HG02610 (cell line): ENCODE results near the gene OR9K2.
"Not testable (repeated sequence)": the region's sequence is repeated elsewhere in the genome, so short reads cannot be mapped to it uniquely, and the experiment has no call there.

ENCODE experiments used
- ATAC-seq: cut with Tn5 transposase; IDR thresholded peaks from one replicate; pipeline ENCODE4 v1.9.1; 2021; ENCODE audit warnings: mild to moderate bottlenecking, moderate library complexity; ENCODE audit not compliant: unreplicated experiment

Gene OR9K2, protein sequence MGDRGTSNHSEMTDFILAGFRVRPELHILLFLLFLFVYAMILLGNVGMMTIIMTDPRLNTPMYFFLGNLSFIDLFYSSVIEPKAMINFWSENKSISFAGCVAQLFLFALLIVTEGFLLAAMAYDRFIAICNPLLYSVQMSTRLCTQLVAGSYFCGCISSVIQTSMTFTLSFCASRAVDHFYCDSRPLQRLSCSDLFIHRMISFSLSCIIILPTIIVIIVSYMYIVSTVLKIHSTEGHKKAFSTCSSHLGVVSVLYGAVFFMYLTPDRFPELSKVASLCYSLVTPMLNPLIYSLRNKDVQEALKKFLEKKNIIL

DNA sequence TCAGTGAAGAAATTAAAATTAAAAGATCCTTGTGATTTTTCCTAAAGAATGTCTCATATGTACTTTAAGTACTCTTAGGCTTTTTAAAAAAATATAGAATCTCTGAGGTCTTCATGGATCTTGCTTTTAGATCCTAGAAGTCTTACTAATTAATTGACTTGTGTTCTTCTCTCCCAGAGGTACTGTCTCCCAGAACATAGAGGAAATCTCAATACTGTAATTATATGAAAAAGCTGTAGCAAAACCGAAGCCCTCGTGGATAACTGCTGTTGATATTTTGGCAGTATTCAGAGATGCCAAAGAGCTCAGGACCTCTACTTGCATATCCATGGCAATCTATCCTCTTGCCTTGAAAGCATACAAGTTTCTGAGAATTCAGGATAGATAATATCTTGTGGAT is at the start of gene OR9K2:
Gene OR9K2 (plus strand): TSS at position 301 of the 400 bp plus-strand sequence. CDS start 3,429 bp downstream, outside the sequence.
- no peak for ATAC-seq

DNA sequence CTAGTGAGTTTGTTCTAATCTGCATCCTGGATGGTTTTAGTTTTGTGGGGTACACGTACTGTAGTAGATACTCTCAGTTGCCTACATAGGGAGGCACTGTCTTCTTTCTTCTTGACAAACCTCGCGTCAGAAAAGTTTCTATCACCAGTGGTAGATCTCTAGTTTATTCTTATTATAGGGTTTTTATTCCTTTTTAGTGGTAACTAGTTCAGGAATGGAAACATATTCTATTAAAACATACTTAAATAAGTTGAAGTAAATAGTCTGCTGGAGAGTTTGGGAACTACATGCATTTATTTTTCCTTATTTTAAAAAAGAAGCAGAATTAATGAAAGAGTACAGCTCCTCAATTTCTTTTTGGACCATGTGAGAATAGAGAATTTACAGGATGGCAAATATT is 33.6 kb upstream of the OR9K2 start:
- no peak for ATAC-seq

DNA sequence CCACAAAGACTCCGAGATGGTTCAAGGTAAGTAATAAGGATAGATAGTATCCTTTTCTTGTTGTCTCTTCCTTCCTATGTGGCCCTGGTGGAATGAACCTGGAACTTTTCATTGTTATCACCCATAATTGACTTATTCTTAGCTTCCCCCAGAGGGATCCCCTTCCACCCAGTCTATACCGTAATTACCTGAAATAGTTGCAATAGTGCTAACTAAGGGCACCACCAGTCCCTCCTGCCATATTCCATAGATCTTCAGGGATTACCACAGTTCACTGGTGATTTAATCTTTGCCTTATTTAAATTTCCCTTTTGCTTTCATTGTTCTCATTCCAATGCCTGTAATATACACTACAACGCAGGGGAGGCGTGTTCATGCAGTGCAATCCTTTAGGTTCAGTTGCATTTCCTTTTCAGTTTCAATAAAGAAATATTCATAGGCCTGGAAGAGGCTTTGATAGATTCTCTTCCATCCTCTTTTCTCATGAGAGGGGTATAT is 13.8 kb upstream of the OR9K2 start:
- ATAC-seq, result no peak

DNA sequence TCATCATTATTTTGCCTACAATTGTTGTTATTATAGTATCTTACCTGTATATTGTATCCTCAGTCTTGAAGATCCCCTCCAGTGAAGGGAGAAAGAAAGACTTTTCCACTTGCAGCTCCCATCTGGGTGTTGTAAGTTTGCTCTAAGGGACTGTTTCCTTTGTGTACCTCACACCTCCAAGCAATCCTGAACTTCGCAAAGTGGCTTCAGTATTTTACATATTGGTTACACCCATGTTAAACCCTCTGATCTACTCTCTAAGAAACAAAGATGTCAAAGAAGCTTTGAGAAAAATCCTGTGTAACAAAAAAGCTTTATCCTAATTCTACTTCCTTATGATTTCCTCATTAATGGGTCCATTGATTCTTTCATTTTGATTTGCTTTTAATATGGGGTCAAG is 10.1 kb upstream of the OR9K2 start:
- ATAC-seq, result no peak

DNA sequence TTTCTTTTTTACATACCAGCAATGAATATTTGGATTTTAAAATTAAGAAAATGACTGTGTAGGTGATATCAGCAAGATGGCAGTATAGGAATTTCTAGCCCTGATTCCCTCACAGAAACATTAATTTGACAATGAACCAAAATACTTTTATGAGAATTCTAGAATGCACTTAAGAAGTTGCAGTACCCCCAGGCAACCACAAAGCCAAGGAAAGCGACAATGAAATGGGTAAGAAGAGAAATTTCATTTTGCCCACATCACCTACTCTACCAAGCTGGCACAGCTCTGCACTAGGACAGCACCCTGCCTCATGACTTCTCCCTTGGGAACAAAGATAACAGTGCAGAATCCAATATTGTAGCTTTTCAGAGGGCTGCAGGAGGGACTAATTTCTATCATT is 6.6 kb downstream of the OR9K2 start:
- no peak for ATAC-seq

DNA sequence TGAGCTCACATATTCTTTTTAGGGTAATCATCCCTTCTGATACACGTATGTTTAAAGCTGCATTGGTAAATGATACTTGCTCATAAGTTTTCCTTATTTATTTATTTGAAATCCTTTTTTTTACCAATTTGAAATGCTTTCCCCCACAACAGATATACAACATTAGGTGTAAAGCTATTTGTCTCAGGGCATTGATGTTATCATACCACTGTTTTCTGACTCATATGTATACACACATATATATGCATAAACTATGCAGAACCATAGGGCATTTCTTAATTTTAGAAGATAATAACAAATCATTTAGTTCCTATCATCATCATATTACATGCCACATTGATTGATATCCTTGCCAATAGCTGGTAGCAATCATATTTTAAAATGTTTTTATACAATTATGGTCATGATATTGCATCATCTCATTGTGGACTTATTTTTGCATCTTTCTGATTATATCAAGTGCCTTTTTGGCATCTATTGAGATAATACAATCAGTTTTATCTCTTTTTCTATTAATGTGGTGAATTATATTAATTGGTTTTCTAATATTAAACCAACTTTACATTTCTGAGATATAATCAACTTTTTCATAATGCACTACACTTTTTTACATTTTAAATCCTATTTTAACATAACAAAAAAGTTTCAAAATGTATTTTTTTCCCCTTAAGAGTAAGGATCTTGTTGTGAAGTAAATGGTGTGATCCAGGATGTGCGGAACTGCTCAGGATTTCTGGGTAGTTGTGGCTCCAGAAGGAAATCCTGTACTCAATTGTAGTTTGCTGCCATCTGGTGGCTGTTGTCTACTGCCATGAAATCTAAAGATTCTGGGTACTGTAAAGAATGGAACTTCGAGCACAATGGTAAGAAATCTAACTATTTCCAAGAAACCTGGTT is 16.7 kb downstream of the OR9K2 start:
- ATAC-seq, result peak; percentile 53

DNA sequence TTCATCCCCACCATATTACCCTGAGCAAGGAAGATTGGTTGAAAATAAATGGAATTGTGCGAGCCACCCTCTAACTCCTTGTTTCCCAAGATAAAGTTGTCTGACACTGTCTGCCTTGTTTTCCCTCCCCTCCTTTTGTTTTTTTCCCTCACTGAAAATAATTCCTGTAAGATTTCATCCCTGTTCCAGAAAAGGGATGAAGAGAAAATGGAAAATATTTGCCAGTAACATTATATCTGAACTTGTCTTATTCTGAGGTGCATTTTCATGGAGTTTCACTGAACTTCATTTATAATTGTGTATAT is 17.3 kb downstream of the OR9K2 start:
- no peak for ATAC-seq

DNA sequence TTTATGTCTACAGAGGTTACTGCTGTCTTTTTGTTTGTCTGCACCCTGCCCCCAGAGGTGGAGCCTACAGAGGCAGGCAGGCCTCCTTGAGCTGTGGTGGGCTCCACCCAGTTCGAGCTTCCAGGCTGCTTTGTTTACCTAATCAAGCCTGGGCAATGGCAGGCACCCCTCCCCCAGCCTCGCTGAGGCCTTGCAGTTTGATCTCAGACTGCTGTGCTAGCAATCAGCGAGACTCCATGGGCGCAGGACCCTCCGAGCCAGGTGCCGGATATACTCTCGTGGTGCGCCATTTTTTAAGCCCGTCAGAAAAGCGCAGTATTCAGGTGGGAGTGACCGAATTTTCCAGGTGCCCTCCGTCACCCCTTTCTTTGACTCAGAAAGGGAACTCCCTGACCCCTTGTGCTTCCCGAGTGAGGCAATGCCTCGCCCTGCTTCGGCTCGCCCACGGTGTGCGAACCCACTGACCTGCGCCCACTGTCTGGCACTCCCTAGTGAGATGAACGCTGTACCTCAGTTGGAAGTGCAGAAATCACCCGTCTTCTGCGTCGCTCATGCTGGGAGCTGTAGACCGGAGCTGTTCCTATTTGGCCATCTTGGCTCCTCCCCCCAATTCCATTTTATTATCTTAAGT is 40.9 kb downstream of the OR9K2 start:
- ATAC-seq, result not testable (repeated sequence)

DNA sequence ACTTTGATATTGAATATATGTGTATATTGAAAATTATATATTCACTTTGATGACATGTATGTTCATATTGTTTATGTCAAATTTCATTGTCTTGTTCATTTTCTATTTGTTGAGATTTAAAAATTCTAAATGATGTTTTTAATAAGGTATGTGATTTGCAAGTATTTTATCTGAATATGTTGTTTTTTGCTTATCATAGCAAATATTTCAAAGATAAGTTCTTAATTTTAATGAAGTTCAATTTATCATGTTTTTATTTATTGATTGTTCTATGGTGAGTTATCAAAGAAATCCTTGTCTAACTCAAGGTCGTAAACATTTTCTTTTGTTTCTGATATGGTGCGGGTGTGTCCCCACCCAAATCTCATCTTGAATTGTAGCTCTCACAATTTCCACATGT is 45.2 kb downstream of the OR9K2 start:
- ATAC-seq, result no peak

DNA sequence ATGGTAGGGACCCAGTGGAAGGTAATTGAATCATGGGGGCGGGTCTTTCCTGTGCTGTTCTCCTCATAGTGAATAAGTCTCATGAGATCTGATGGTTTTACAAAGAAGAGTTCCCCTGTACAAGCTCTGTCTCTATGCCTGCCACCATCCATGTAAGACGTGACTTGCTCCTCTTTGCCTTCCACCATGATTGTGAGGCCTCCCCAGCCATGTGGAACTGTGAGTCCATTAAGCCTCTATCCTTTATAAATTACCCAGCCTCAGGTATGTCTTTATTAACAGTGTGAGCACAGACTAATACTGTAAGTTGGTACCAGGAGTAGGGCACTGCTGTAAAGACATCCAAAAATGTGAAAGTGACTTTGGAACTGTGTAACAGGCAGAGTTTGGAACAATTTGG is 45.6 kb downstream of the OR9K2 start:
- ATAC-seq, result not testable (repeated sequence)

DNA sequence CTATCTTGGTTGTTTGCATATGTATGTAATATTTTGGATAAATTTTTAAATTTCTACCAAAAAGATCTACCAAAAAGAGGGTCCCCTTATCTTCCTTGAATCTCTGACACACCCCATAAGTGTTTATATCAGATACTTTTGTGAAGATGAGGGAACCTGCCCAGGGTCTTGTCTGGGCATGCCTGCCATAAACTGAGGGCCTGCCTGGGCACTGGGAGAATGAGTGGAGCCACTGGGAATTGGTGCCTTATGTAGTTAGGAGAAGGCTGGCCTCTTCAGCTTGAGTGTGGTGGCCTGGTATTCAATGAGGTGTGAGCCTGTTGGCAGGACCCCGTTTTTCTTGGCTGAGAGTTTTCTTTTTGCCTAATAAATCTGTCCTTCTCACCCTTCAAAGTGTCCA is 46.5 kb downstream of the OR9K2 start:
- ATAC-seq, result no peak

DNA sequence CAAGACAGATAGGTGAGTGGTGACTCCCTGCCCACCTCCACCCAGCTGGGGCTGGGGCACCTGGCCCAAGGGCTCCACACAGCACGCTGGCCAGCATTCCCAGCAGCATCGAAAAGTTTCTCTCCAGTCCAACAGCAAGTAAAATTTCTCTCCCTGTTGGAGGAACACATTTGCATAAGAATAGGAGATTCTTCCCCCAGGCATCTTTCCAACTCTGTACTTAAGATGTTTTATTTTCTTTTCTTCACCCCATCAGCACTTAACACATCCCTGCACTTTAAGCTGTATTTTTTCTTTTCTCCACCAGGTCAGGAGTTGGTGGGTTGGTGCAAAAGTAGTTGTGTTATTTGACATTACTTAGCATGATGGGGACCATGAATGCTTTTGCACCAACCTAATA is 47.2 kb downstream of the OR9K2 start:
- no peak for ATAC-seq
